Endodermal cell (in vitro differentiated cells): Measurements from ENCODE around the gene ZBTB7C. TPM values are rescaled to one million over a fixed set of nuclear protein-coding genes. Genes with fewer than 3 reads are reported as not detected.

Experiments
- DNase-seq: peaks from one replicate; pipeline ENCODE4 v3.0.0-alpha.2; 2017
- H3K27ac ChIP-seq: 2 replicates; pipeline ENCODE4 v1.5.1; 2013; ENCODE audit warnings: mild to moderate bottlenecking, low read depth, low read length, moderate library complexity
- H3K27me3 ChIP-seq: 2 replicates; pipeline ENCODE4 v1.6.1; 2013; ENCODE audit warnings: mild to moderate bottlenecking, low read length, moderate library complexity; ENCODE audit not compliant: insufficient read depth, control insufficient read depth, poor library complexity, severe bottlenecking
- H3K36me3 ChIP-seq: 2 replicates; pipeline ENCODE4 v1.7.0; 2013; ENCODE audit warnings: mild to moderate bottlenecking, low read length, moderate library complexity; ENCODE audit not compliant: control insufficient read depth, insufficient read depth
- H3K4me1 ChIP-seq: one replicate; pipeline ENCODE4 v1.7.0; 2013; ENCODE audit warnings: low read length; ENCODE audit not compliant: control insufficient read depth, insufficient read depth
- H3K4me3 ChIP-seq: 2 replicates; pipeline ENCODE4 v1.5.1; 2013; ENCODE audit warnings: mild to moderate bottlenecking, low read length, moderate library complexity
- H3K9ac ChIP-seq: 2 replicates; pipeline ENCODE4 v1.6.1; 2013; ENCODE audit warnings: mild to moderate bottlenecking, low read length, moderate library complexity; ENCODE audit not compliant: poor library complexity, severe bottlenecking; ENCODE audit errors: extremely low read depth
- H3K9me3 ChIP-seq: 2 replicates; pipeline ENCODE4 v1.6.1; 2013; ENCODE audit warnings: mild to moderate bottlenecking, low read length, moderate library complexity; ENCODE audit not compliant: control insufficient read depth
- H3K27ac Mint-ChIP-seq: 2 replicates; pipeline ENCODE4 v1.8.0; 2020; ENCODE audit warnings: mixed read lengths
- H3K27me3 Mint-ChIP-seq: 2 replicates; pipeline ENCODE4 v1.8.0; 2021; ENCODE audit warnings: mild to moderate bottlenecking, mixed read lengths; ENCODE audit not compliant: insufficient read depth
- H3K36me3 Mint-ChIP-seq: 2 replicates; pipeline ENCODE4 v1.8.0; 2020; ENCODE audit warnings: low read depth, mixed read lengths
- H3K4me1 Mint-ChIP-seq: 2 replicates; pipeline ENCODE4 v1.8.0; 2020; ENCODE audit warnings: mixed read lengths
- H3K4me3 Mint-ChIP-seq: 2 replicates; pipeline ENCODE4 v1.8.0; 2020; ENCODE audit warnings: mild to moderate bottlenecking, moderate library complexity, mixed read lengths
- H3K9me3 Mint-ChIP-seq: 2 replicates; pipeline ENCODE4 v1.8.0; 2020; ENCODE audit warnings: mild to moderate bottlenecking, mixed read lengths
- CTCF ChIP-seq: fragments of 200-600 bp; sonication (generic); conservative IDR thresholded peaks from 2 replicates; pipeline ENCODE4 v1.5.0; 2021; ENCODE audit warnings: antibody characterized with exemption, mild to moderate bottlenecking
- WGBS, 2 experiments: methylation state at CpG; one replicate each; pipeline versions ENCODE4 v1.1.5 to v1.1.7; 2013; ENCODE audit warnings: missing lambda C conversion rate in 2 of 2, mixed read lengths in 1 of 2; ENCODE audit not compliant: insufficient coverage in 1 of 2, insufficient read length in 1 of 2; 5-methylcytosine and 5-hydroxymethylcytosine counted together
- total RNA-seq, 2 donors: library from RNA; stranded (reverse); fragmentation: NEBNext Ultra II Directional in 1 of 2; extraction: Animal tissue kit (Norgen Biotek cat#: 25700) in 1 of 2; gene quantifications; 2 replicates in 1 of 2; 3 replicates in 1 of 2; pipeline ENCODE4 v1.2.1, GENCODE V29; 2021

ZBTB7C gene
- total RNA-seq, 2 donors from 2014 or later = 0.31 to 0.62 TPM

GRCh38 chr18:48393776-48394175 lies 15.4 kb downstream of the ZBTB7C start:
- Mint-ChIP-seq H3K4me1 (peaks cover 28% of the 10 kb centered on the region), H3K27ac (no peak overlapping the region), H3K36me3 (no peaks in the 10 kb centered on the region), H3K4me3 (no peak overlapping the region), H3K27me3 (peaks cover 18% of the 10 kb centered on the region), H3K9me3 (no peaks in the 10 kb centered on the region)
- H3K9me3 ChIP-seq = no peaks in the 10 kb centered on the region
- DNase-seq = no peak
- no peaks in the 10 kb centered on the region for H3K36me3 ChIP-seq
- no peak overlapping the region for H3K9ac ChIP-seq
- WGBS, 2 experiments = 70 to 75% methylated on average over 1 of the region's 1 CpG
- no peaks in the 10 kb centered on the region for H3K27me3 ChIP-seq
- H3K27ac ChIP-seq = no peak overlapping the region
- TF ChIP-seq CTCF = no peak
- peaks cover 11% of the 10 kb centered on the region for H3K4me1 ChIP-seq
- no peak overlapping the region for H3K4me3 ChIP-seq

GRCh38 chr18:48393170-48393569 lies 16.0 kb downstream of the ZBTB7C start:
- Mint-ChIP-seq H3K4me1 (peaks cover 22% of the 10 kb centered on the region), H3K36me3 (no peaks in the 10 kb centered on the region), H3K27ac (no peak overlapping the region), H3K9me3 (no peaks in the 10 kb centered on the region), H3K4me3 (no peak overlapping the region), H3K27me3 (peaks cover 18% of the 10 kb centered on the region)
- Histone ChIP-seq H3K4me1 (peaks cover 9% of the 10 kb centered on the region), H3K9ac (no peak overlapping the region), H3K27me3 (no peaks in the 10 kb centered on the region), H3K9me3 (no peaks in the 10 kb centered on the region), H3K27ac (no peak overlapping the region), H3K36me3 (no peaks in the 10 kb centered on the region), H3K4me3 (no peak overlapping the region)
- TF ChIP-seq CTCF = no peak
- DNase-seq = no peak
- 79 to 81% methylated on average over 2 to 5 of the region's 5 CpGs for WGBS, 2 experiments

- H3K27ac Mint-ChIP-seq = no peak overlapping the region
- no peak overlapping the region for H3K9ac ChIP-seq
- WGBS, 2 experiments = 90 to 100% methylated on average over 1 of the region's 1 CpG
- H3K4me3 Mint-ChIP-seq = no peak overlapping the region
- no peak overlapping the region for H3K4me3 ChIP-seq
- peaks cover 14% of the 10 kb centered on the region for H3K4me1 Mint-ChIP-seq
- H3K4me1 ChIP-seq = peaks cover 3% of the 10 kb centered on the region
- no peak for TF ChIP-seq CTCF
- peaks cover 17% of the 10 kb centered on the region for H3K27me3 Mint-ChIP-seq
- H3K27me3 ChIP-seq = no peaks in the 10 kb centered on the region
- H3K9me3 Mint-ChIP-seq = no peaks in the 10 kb centered on the region
- no peak for DNase-seq
- no peak overlapping the region for H3K27ac ChIP-seq
- H3K36me3 Mint-ChIP-seq = no peaks in the 10 kb centered on the region
- H3K9me3 ChIP-seq = no peaks in the 10 kb centered on the region
- no peaks in the 10 kb centered on the region for H3K36me3 ChIP-seq
These were observed 16.9 kb downstream of the ZBTB7C start for GRCh38 chr18:48392268-48392667.
